NB4 (cell line): ENCODE measurements around the gene SFSWAP.

ENCODE experiments used
- TF ChIP-seq, protein P1 (sequence below): IDR thresholded peaks from one replicate; pipeline ENCODE4 v1.5.1; 2012; ENCODE audit warnings: low read depth, low read length
- TF ChIP-seq, protein P2 (sequence below): IDR thresholded peaks from 2 replicates; pipeline ENCODE4 v1.6.1; 2011; ENCODE audit warnings: low read depth, low read length

DNA sequence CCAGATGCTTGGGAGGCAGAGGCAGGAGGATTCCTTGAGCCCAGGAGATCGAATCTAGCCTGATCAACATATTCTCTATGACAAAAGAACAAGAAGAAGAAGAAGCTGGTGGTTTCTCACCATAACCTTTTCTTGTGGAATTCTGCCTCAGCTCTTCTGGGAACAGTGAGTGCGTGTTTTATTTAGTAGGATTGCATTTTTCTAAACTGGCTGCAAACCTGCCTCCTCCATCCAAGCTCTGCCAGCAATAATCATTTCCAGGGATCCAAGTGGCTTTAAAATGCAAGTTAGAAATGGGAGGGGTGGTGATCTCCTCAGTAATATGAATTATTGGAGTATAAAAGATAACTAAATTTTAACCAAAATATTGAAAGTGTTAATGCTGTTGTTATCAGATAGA is 71.2 kb downstream of the SFSWAP start:
- TF ChIP-seq, protein P1, sequence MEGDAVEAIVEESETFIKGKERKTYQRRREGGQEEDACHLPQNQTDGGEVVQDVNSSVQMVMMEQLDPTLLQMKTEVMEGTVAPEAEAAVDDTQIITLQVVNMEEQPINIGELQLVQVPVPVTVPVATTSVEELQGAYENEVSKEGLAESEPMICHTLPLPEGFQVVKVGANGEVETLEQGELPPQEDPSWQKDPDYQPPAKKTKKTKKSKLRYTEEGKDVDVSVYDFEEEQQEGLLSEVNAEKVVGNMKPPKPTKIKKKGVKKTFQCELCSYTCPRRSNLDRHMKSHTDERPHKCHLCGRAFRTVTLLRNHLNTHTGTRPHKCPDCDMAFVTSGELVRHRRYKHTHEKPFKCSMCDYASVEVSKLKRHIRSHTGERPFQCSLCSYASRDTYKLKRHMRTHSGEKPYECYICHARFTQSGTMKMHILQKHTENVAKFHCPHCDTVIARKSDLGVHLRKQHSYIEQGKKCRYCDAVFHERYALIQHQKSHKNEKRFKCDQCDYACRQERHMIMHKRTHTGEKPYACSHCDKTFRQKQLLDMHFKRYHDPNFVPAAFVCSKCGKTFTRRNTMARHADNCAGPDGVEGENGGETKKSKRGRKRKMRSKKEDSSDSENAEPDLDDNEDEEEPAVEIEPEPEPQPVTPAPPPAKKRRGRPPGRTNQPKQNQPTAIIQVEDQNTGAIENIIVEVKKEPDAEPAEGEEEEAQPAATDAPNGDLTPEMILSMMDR = no peak
- TF ChIP-seq, protein P2, sequence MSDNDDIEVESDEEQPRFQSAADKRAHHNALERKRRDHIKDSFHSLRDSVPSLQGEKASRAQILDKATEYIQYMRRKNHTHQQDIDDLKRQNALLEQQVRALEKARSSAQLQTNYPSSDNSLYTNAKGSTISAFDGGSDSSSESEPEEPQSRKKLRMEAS = no peak
